OCI-LY7 (cell line): ENCODE measurements around the gene ANKS1B.

Experiments
- EZH2phosphoT487 ChIP-seq: fragments of 200-600 bp; sonication (generic); IDR thresholded peaks from 2 replicates; pipeline ENCODE4 v1.6.1; 2018; ENCODE audit warnings: low read depth, borderline replicate concordance, mild to moderate bottlenecking, mixed run types, antibody characterized with exemption, low read length, moderate library complexity, mixed read lengths
- TF ChIP-seq, protein P1 (sequence below): fragments of 200-600 bp; sonication (generic); conservative IDR thresholded peaks from 2 replicates; pipeline ENCODE4 v1.5.1; 2014; ENCODE audit warnings: mild to moderate bottlenecking, antibody characterized with exemption, low read length, moderate library complexity, mixed read lengths

- TF ChIP-seq, protein P1, sequence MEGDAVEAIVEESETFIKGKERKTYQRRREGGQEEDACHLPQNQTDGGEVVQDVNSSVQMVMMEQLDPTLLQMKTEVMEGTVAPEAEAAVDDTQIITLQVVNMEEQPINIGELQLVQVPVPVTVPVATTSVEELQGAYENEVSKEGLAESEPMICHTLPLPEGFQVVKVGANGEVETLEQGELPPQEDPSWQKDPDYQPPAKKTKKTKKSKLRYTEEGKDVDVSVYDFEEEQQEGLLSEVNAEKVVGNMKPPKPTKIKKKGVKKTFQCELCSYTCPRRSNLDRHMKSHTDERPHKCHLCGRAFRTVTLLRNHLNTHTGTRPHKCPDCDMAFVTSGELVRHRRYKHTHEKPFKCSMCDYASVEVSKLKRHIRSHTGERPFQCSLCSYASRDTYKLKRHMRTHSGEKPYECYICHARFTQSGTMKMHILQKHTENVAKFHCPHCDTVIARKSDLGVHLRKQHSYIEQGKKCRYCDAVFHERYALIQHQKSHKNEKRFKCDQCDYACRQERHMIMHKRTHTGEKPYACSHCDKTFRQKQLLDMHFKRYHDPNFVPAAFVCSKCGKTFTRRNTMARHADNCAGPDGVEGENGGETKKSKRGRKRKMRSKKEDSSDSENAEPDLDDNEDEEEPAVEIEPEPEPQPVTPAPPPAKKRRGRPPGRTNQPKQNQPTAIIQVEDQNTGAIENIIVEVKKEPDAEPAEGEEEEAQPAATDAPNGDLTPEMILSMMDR: no peak
- TF ChIP-seq EZH2phosphoT487: no peak
Observed at GRCh38 chr12:99138393-99138792, 846.3 kb downstream of the ANKS1B start.
